Suppressor macrophage treated with lipopolysaccharide for 1 hour (primary cell): Measurements from ENCODE around the gene GRPEL1.
A peak's percentile ranks its signal among the peaks of the same experiment; 100 is the strongest.
"Not testable (repeated sequence)": the region's sequence is repeated elsewhere in the genome, so short reads cannot be mapped to it uniquely, and the experiment has no call there.

Experiments used
- DNase-seq, 3 donors: peaks; one replicate each; pipeline ENCODE4 v3.0.0-alpha.2; 2020 to 2022

The GRPEL1 gene

GRCh38 chr4:7089213-7089986 is 21.5 kb upstream of the GRPEL1 start:
- no peak for DNase-seq

- DNase-seq, result no peak
Observed at GRCh38 chr4:7087036-7087435, 19.2 kb upstream of the GRPEL1 start.

GRCh38 chr4:7086384-7086783 is 18.5 kb upstream of the GRPEL1 start:
- no peak for DNase-seq

- DNase-seq, result not testable (repeated sequence)
Observed at GRCh38 chr4:7084564-7084961, 16.7 kb upstream of the GRPEL1 start.

GRCh38 chr4:7083597-7084563 is 16.0 kb upstream of the GRPEL1 start:
- peak in 1 of 3 donors; percentile 20 for DNase-seq

- DNase-seq, result not testable (repeated sequence)
Observed at GRCh38 chr4:7079909-7080308, 12.0 kb upstream of the GRPEL1 start.

GRCh38 chr4:7079483-7079882 is 11.6 kb upstream of the GRPEL1 start:
- DNase-seq, result not testable (repeated sequence)

- no peak for DNase-seq
Observed at GRCh38 chr4:7078025-7078424, 10.2 kb upstream of the GRPEL1 start.

GRCh38 chr4:7077371-7077770 is 9.5 kb upstream of the GRPEL1 start:
- no peak for DNase-seq

GRCh38 chr4:7076696-7077082 is 8.8 kb upstream of the GRPEL1 start:
- DNase-seq, result no peak

GRCh38 chr4:7075962-7076695 is 8.3 kb upstream of the GRPEL1 start:
- peak; percentile 24 to 47 (median 27) for DNase-seq

- no peak for DNase-seq
Observed at GRCh38 chr4:7074426-7074825, 6.6 kb upstream of the GRPEL1 start.

- DNase-seq, result peak; percentile 35 to 46 (median 44)
Observed at GRCh38 chr4:7073526-7074390, 5.9 kb upstream of the GRPEL1 start.

- no peak for DNase-seq
Observed at GRCh38 chr4:7073059-7073458, 5.2 kb upstream of the GRPEL1 start.

GRCh38 chr4:7070729-7071511 is 3.1 kb upstream of the GRPEL1 start:
- DNase-seq, result peak; percentile 85 to 88 (median 87)

- peak in 1 of 3 donors; percentile 23 for DNase-seq
Observed at GRCh38 chr4:7068883-7069282, 1.0 kb upstream of the GRPEL1 start.

GRCh38 chr4:7068279-7068842 is 497 bp upstream of the GRPEL1 start:
- DNase-seq, result no peak

- no peak for DNase-seq
Observed at GRCh38 chr4:7067126-7067451, 775 bp downstream of the GRPEL1 start.

- DNase-seq, result no peak
Observed at GRCh38 chr4:7066493-7066892, 1.4 kb downstream of the GRPEL1 start.

GRCh38 chr4:7066006-7066405 is 1.9 kb downstream of the GRPEL1 start:
- no peak for DNase-seq

- DNase-seq, result no peak
Observed at GRCh38 chr4:7063362-7063761, 4.5 kb downstream of the GRPEL1 start.
